Keratinocyte (primary cell): ENCODE data around the gene STARD5. TPM values are rescaled to one million over a fixed set of nuclear protein-coding genes. Genes with fewer than 3 reads are reported as not detected.
A peak's percentile ranks its signal among the peaks of the same experiment; 100 is the strongest.

Experiments used
- DNase-seq: peaks from one replicate; pipeline ENCODE4 v3.0.0-alpha.2; 2011; ENCODE audit warnings: low read depth, missing footprints, low spot score
- FAIRE-seq: peaks from 2 replicates; lab custom pipeline; 2011; peaks lifted over from hg19 to GRCh38; lab: Jason Lieb, UNC
- H2AFZ ChIP-seq: 2 replicates; pipeline ENCODE4 v1.6.0; 2012; ENCODE audit warnings: low read length, control low read depth, inconsistent platforms; ENCODE audit not compliant: control insufficient read depth
- H3K27ac ChIP-seq: 2 replicates; pipeline ENCODE4 v1.5.1; 2011; ENCODE audit warnings: low read length; ENCODE audit not compliant: control insufficient read depth, insufficient read depth
- H3K27me3 ChIP-seq: 3 replicates; pipeline ENCODE4 v1.6.0; 2011; ENCODE audit warnings: low read length; ENCODE audit not compliant: control insufficient read depth, insufficient read depth; ENCODE audit errors: extremely low read depth
- H3K36me3 ChIP-seq, 2 experiments: 2 replicates in 1 of 2; 3 replicates in 1 of 2; pipeline ENCODE4 v1.5.1; 2011; ENCODE audit warnings: low read length in 2 of 2, mild to moderate bottlenecking in 1 of 2; ENCODE audit not compliant: control insufficient read depth in 2 of 2, insufficient read depth in 2 of 2; ENCODE audit errors: extremely low read depth in 1 of 2
- H3K4me1 ChIP-seq: 3 replicates; pipeline ENCODE4 v1.5.1; 2011; ENCODE audit warnings: low read length; ENCODE audit not compliant: control insufficient read depth, insufficient read depth; ENCODE audit errors: extremely low read depth
- H3K4me2 ChIP-seq: 3 replicates; pipeline ENCODE4 v1.6.0; 2011; ENCODE audit warnings: low read depth, low read length; ENCODE audit not compliant: control insufficient read depth, insufficient read depth; ENCODE audit errors: extremely low read depth
- H3K4me3 ChIP-seq, 3 experiments: fragments of 200-600 bp in 1 of 3; sonication (generic) in 1 of 3; 2 replicates in 2 of 3; 3 replicates in 1 of 3; pipeline ENCODE4 v1.5.1; 2011 to 2016; ENCODE audit warnings: low read length in 3 of 3, mild to moderate bottlenecking in 3 of 3, control low read depth in 2 of 3, inconsistent platforms in 1 of 3, low read depth in 1 of 3, mixed read lengths in 1 of 3, mixed run types in 1 of 3, moderate library complexity in 1 of 3; ENCODE audit not compliant: control insufficient read depth in 2 of 3, insufficient read depth in 2 of 3; ENCODE audit errors: extremely low read depth in 1 of 3
- H3K79me2 ChIP-seq: 2 replicates; pipeline ENCODE4 v1.6.0; 2012; ENCODE audit warnings: low read length; ENCODE audit not compliant: control insufficient read depth, insufficient read depth
- H3K9ac ChIP-seq: 3 replicates; pipeline ENCODE4 v1.6.0; 2011; ENCODE audit warnings: low read length; ENCODE audit not compliant: control insufficient read depth, insufficient read depth; ENCODE audit errors: extremely low read depth
- H3K9me1 ChIP-seq: 3 replicates; pipeline ENCODE4 v1.6.0; 2011; ENCODE audit warnings: low read length; ENCODE audit not compliant: control insufficient read depth, insufficient read depth; ENCODE audit errors: extremely low read depth
- H3K9me3 ChIP-seq: 2 replicates; pipeline ENCODE4 v1.5.1; 2012; ENCODE audit warnings: low read depth, low read length; ENCODE audit not compliant: control insufficient read depth
- H4K20me1 ChIP-seq: 3 replicates; pipeline ENCODE4 v1.6.0; 2011; ENCODE audit warnings: low read length; ENCODE audit not compliant: control insufficient read depth, insufficient read depth; ENCODE audit errors: extremely low read depth
- EZH2 ChIP-seq: IDR thresholded peaks from one replicate; pipeline ENCODE4 v1.6.1; 2012; ENCODE audit warnings: inconsistent platforms, mild to moderate bottlenecking, low read length, moderate library complexity
- dilution Hi-C: fragments of 300-500 bp; cut with MboI; formaldehyde crosslinking; loops from one replicate; pipeline ENCODE4 v1.7.0; 2020; ENCODE audit warnings: low sequenced_read_pairs; ENCODE audit not compliant: extremely low pct_ligation_motif_present
- polyA minus RNA-seq, 3 experiments: library from RNA; depleted of rRNA, polyadenylated mRNA; stranded (reverse); fragments of >200 nt; gene quantifications; 1 replicate in 1 of 3; 2 replicates in 1 of 3; 3 replicates in 1 of 3; pipeline ENCODE4 v1.2.3, GENCODE V29; 2011
- polyA plus RNA-seq, 5 experiments: library from polyadenylated mRNA; depleted of rRNA in 3 of 5; stranded (reverse) in 3 of 5; stranded (forward) in 1 of 5; unstranded in 1 of 5; fragments of >200 nt; gene quantifications; 1 replicate in 1 of 5; 2 replicates in 3 of 5; 3 replicates in 1 of 5; pipeline versions ENCODE4 v1.2.1 to v1.2.3, GENCODE V29; 2011 to 2012; ENCODE audit warnings: missing spikeins in 2 of 5, low read depth in 1 of 5, low replicate concordance in 1 of 5
- TF ChIP-seq, protein P1 (sequence below), 3 experiments: IDR thresholded peaks in 1 of 3; conservative IDR thresholded peaks in 1 of 3; optimal IDR thresholded peaks in 1 of 3; 2 replicates in 2 of 3; 3 replicates in 1 of 3; pipeline versions ENCODE3 to v1.5.1; 2011; ENCODE audit warnings: low read length in 3 of 3, mild to moderate bottlenecking in 3 of 3, moderate library complexity in 2 of 3, control low read depth in 1 of 3, inconsistent platforms in 1 of 3; ENCODE audit not compliant: insufficient read depth in 2 of 3; ENCODE audit errors: extremely low read depth in 1 of 3

The STARD5 gene, protein sequence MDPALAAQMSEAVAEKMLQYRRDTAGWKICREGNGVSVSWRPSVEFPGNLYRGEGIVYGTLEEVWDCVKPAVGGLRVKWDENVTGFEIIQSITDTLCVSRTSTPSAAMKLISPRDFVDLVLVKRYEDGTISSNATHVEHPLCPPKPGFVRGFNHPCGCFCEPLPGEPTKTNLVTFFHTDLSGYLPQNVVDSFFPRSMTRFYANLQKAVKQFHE
- polyA plus RNA-seq (38.8 to 56.4 TPM (median 40.2 TPM) in 3 replicates), polyA minus RNA-seq (35.0 to 74.5 TPM (median 47.4 TPM) in 3 replicates)
- polyA plus RNA-seq (2011; ENCODE audit: low read depth): 21.1 TPM
- polyA plus RNA-seq (2011; cell fraction: cytosol; rRNA removed): 37.3 and 38.8 TPM in 2 replicates
- polyA plus RNA-seq (2011; cell fraction: nucleus; rRNA removed): 99.9 and 113 TPM in 2 replicates
- polyA plus RNA-seq (2012; ENCODE audit: low replicate concordance): 18.6 and 35.3 TPM in 2 replicates
- polyA minus RNA-seq (2011; cell fraction: cytosol; rRNA and poly(A)+ RNA removed): 14.6 TPM
- 22.9 and 38.5 TPM in 2 replicates for polyA minus RNA-seq (2011; cell fraction: nucleus; rRNA and poly(A)+ RNA removed)

DNA sequence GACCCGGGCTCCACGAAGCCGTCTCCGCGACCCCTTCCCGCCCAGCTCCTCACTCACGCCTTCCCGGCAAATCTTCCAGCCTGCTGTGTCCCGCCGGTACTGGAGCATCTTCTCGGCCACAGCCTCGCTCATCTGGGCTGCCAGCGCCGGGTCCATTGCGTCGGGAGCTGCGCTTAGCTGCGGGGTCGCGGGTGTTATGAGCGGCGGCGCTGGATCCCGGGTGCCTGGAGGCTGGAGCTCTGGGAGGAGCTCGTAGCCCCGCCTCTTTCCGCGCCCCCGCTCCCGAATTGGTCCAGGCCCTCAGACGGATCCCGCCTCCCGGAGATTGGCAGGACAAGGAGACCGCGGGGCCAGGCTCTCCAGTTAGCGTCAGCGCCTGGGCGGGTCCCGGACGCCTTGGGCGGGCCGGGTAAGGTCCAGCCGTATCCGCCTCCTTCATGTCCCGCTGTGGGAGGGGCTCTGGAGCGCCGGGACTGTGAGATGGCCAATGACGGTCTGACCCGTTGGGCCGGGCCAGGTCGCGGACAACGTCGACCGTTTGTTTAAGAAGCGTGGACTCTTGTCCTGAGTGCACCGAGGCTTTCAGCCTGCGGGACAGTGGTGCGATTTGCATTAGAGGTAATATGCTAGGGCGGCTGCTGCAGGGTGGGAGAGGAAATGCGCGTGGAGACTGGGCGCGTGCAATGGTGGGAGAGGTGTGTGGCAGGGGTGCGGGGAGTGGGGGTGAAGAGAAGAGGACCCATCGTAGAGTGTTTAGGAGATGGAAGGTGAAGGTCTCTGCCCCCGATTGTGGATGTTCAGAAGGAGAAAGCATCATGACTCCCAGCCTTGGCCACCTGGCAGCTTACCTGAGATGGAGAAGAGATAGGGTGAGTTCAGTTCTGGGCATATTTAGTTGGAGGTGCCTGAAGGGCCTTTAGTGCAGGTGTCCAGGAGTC, at the start of gene STARD5:
Gene STARD5 (minus strand): TSS at position 198 of the 938 bp plus-strand sequence. CDS start 42 bp downstream, at position 156.
- DNase-seq (peak; percentile 69), FAIRE-seq (no peak)
- Histone ChIP-seq H3K27ac (peak within 1 kb of the TSS; percentile 83), H3K27me3 (no peaks in the 10 kb centered on the region), H3K9ac (peak within 1 kb of the TSS; percentile 94), H3K9me1 (no peaks in the 10 kb centered on the region), H3K36me3 (peaks cover 16 to 18% of the 10 kb centered on the region in 2 experiments), H4K20me1 (no peaks in the 10 kb centered on the region), H3K79me2 (peaks cover 11% of the 10 kb centered on the region), H2AFZ (peak within 1 kb of the TSS; percentile 97), H3K9me3 (no peaks in the 10 kb centered on the region), H3K4me1 (peaks cover 13% of the 10 kb centered on the region), H3K4me2 (peak within 1 kb of the TSS; percentile 90), H3K4me3 (peak within 1 kb of the TSS; percentile 89 to 92 (median 91))
- dilution Hi-C loops: no loop called here
- TF ChIP-seq EZH2: no peak
- TF ChIP-seq, protein P1, sequence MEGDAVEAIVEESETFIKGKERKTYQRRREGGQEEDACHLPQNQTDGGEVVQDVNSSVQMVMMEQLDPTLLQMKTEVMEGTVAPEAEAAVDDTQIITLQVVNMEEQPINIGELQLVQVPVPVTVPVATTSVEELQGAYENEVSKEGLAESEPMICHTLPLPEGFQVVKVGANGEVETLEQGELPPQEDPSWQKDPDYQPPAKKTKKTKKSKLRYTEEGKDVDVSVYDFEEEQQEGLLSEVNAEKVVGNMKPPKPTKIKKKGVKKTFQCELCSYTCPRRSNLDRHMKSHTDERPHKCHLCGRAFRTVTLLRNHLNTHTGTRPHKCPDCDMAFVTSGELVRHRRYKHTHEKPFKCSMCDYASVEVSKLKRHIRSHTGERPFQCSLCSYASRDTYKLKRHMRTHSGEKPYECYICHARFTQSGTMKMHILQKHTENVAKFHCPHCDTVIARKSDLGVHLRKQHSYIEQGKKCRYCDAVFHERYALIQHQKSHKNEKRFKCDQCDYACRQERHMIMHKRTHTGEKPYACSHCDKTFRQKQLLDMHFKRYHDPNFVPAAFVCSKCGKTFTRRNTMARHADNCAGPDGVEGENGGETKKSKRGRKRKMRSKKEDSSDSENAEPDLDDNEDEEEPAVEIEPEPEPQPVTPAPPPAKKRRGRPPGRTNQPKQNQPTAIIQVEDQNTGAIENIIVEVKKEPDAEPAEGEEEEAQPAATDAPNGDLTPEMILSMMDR (optimal IDR thresholded peaks at IDR 0.05 in 1 of 3, IDR thresholded peaks at IDR 0.05 in 1 of 3, conservative IDR thresholded peaks at IDR 0.05 in 1 of 3; ENCODE audit: extremely low read depth in 1 of 3, insufficient read depth in 2 of 3, low read length in 3 of 3): no peak

GRCh38 chr15:81373176-81373575, 49.2 kb upstream of the STARD5 start:
- H4K20me1 ChIP-seq: no peaks in the 10 kb centered on the region
- FAIRE-seq (no peak), DNase-seq (no peak)
- H3K4me3 ChIP-seq: no peak overlapping the region
- no peak overlapping the region for H2AFZ ChIP-seq
- no peaks in the 10 kb centered on the region for H3K9me3 ChIP-seq
- no peaks in the 10 kb centered on the region for H3K79me2 ChIP-seq
- no peak overlapping the region for H3K9ac ChIP-seq
- H3K9me1 ChIP-seq: no peaks in the 10 kb centered on the region
- no peak overlapping the region for H3K4me2 ChIP-seq
- TF ChIP-seq, protein P1 (optimal IDR thresholded peaks at IDR 0.05 in 1 of 3, IDR thresholded peaks at IDR 0.05 in 1 of 3, conservative IDR thresholded peaks at IDR 0.05 in 1 of 3; ENCODE audit: extremely low read depth in 1 of 3, insufficient read depth in 2 of 3, low read length in 3 of 3): no peak
- no peak for TF ChIP-seq EZH2
- dilution Hi-C loops: no loop called here
- H3K27ac ChIP-seq: no peak overlapping the region
- H3K4me1 ChIP-seq: no peaks in the 10 kb centered on the region
- no peaks in the 10 kb centered on the region for H3K27me3 ChIP-seq
- no peaks in the 10 kb centered on the region for H3K36me3 ChIP-seq
